ENCODE data around the gene SLC7A11.

Gene SLC7A11

DNA sequence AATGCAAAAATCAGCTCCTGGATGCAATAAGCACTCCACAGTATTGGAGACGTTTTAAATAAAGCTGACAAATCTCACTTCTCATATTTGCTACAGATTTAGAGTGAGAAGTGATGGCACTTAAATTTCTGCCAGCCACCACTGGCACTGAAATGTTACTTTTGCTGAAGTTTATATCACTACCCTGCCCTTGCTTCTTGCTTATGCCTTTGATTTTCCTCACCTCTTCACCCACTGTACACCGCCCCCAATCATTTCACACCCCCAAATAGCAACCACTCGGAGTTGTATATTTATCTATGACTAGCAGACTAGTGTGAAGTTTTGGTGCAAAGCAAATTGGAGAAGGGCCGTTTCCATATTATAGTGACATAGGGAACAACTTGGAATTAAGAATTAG lies 19.9 kb upstream of the SLC7A11 start:
- no peak overlapping the region for H3K4me2 ChIP-seq (ENCODE audit: low read depth, low read length)

DNA sequence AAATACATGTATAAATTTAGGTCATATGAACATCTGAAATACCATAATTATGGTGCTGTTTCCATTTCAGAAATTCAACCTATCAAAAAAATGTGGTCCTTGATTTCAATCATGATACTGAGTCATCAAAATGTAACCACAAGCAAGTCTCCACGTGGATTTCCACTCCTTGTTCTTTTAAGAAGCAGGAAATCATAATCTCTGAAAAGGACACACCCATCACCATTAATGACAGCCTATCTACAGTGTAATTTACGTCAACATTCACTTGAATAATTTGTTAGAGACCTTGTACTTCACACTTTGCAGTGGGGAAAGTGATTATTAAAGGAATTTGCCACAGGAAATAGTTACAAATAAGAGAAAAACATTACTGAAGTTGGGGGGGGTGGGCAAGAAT lies 17.7 kb upstream of the SLC7A11 start:
- Histone ChIP-seq H3K4me1 (ENCODE audit: low read length) (0 out of 2 replicates have a peak, but pooled peaks cover 6% of the 10 kb centered on the region), H3K9me3 (replicated peaks; ENCODE audit: insufficient read depth, low read length) (no peaks in the 10 kb centered on the region), H2AFZ (ENCODE audit: low read length) (no peak overlapping the region), H3K9ac (ENCODE audit: low read length) (no peak overlapping the region), H3K36me3 (replicated peaks; ENCODE audit: insufficient read depth, low read length) (no peaks in the 10 kb centered on the region), H4K20me1 (ENCODE audit: insufficient read depth, low read length) (no peaks in the 10 kb centered on the region), H3K4me3 (ENCODE audit: low read length) (no peak overlapping the region), H3K4me2 (ENCODE audit: low read depth, low read length) (no peak overlapping the region), H3K79me2 (ENCODE audit: low read length) (no peaks in the 10 kb centered on the region), H3K9me2 (replicated peaks; ENCODE audit: insufficient read depth, low read length) (no peaks in the 10 kb centered on the region), H3F3A (ENCODE audit: insufficient read depth, low read length) (no peaks in the 10 kb centered on the region), H3K27me3 (replicated peaks; ENCODE audit: insufficient read depth, low read length) (no peaks in the 10 kb centered on the region), H3K27ac (ENCODE audit: low read length) (no peak overlapping the region)
- no peak for DNase-seq
- TF ChIP-seq EZH2phosphoT487 (IDR thresholded peaks at IDR 0.05; ENCODE audit: low read length) = no peak
- TF ChIP-seq, protein P1, sequence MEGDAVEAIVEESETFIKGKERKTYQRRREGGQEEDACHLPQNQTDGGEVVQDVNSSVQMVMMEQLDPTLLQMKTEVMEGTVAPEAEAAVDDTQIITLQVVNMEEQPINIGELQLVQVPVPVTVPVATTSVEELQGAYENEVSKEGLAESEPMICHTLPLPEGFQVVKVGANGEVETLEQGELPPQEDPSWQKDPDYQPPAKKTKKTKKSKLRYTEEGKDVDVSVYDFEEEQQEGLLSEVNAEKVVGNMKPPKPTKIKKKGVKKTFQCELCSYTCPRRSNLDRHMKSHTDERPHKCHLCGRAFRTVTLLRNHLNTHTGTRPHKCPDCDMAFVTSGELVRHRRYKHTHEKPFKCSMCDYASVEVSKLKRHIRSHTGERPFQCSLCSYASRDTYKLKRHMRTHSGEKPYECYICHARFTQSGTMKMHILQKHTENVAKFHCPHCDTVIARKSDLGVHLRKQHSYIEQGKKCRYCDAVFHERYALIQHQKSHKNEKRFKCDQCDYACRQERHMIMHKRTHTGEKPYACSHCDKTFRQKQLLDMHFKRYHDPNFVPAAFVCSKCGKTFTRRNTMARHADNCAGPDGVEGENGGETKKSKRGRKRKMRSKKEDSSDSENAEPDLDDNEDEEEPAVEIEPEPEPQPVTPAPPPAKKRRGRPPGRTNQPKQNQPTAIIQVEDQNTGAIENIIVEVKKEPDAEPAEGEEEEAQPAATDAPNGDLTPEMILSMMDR (IDR thresholded peaks at IDR 0.05; ENCODE audit: low read length) = no peak

More for the DNA sequence above, 19.9 kb upstream of the SLC7A11 start:
- H2AFZ ChIP-seq (ENCODE audit: low read length) = no peak overlapping the region
- no peak overlapping the region for H3K9ac ChIP-seq (ENCODE audit: low read length)
- no peak overlapping the region for H3K4me3 ChIP-seq (ENCODE audit: low read length)
- no peaks in the 10 kb centered on the region for H3F3A ChIP-seq (ENCODE audit: insufficient read depth, low read length)
- H3K79me2 ChIP-seq (ENCODE audit: low read length) = no peaks in the 10 kb centered on the region
- H4K20me1 ChIP-seq (ENCODE audit: insufficient read depth, low read length) = no peaks in the 10 kb centered on the region
- no peak for DNase-seq
- H3K36me3 ChIP-seq (replicated peaks; ENCODE audit: insufficient read depth, low read length) = no peaks in the 10 kb centered on the region
- TF ChIP-seq, protein P1 (IDR thresholded peaks at IDR 0.05; ENCODE audit: low read length) = no peak
- no peak for TF ChIP-seq EZH2 (optimal IDR thresholded peaks at IDR 0.05; ENCODE audit: low read depth, low read length)
- no peaks in the 10 kb centered on the region for H3K27me3 ChIP-seq (replicated peaks; ENCODE audit: insufficient read depth, low read length)
- H3K9me2 ChIP-seq (replicated peaks; ENCODE audit: insufficient read depth, low read length) = no peaks in the 10 kb centered on the region
- H3K27ac ChIP-seq (ENCODE audit: low read length) = no peak overlapping the region
- no peaks in the 10 kb centered on the region for H3K4me1 ChIP-seq (ENCODE audit: low read length)
- H3K9me3 ChIP-seq (replicated peaks; ENCODE audit: insufficient read depth, low read length) = no peaks in the 10 kb centered on the region

DNA sequence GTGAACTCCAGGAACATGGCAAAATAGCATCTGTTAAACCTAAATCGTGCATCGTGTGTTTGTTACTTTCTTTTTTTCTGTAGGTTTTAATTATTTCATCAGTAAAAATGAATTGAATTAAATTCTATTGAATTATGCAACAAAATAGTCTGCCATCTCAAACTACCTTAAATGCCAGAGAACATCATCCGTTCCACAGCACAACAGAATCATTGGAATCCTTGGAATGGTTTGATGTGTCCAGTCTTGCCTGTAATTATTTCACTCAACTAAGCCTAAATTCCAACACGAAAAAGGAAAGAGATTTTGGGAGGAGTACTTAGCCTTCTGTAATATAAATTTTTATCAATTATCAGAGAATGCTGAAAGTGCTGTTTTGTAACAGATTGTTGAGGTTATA lies 17.1 kb upstream of the SLC7A11 start:
- H3K9me2 ChIP-seq (replicated peaks; ENCODE audit: insufficient read depth, low read length) = no peaks in the 10 kb centered on the region
- no peaks in the 10 kb centered on the region for H4K20me1 ChIP-seq (ENCODE audit: insufficient read depth, low read length)
- TF ChIP-seq, protein P1 (IDR thresholded peaks at IDR 0.05; ENCODE audit: low read length) = no peak
- TF ChIP-seq EZH2 (optimal IDR thresholded peaks at IDR 0.05; ENCODE audit: low read depth, low read length) (no peak), EZH2phosphoT487 (IDR thresholded peaks at IDR 0.05; ENCODE audit: low read length) (no peak)
- H3K4me2 ChIP-seq (ENCODE audit: low read depth, low read length) = no peak overlapping the region
- H3K36me3 ChIP-seq (replicated peaks; ENCODE audit: insufficient read depth, low read length) = no peaks in the 10 kb centered on the region
- 0 out of 2 replicates have a peak, but pooled peaks cover 6% of the 10 kb centered on the region for H3K4me1 ChIP-seq (ENCODE audit: low read length)
- no peak for DNase-seq
- H3K9me3 ChIP-seq (replicated peaks; ENCODE audit: insufficient read depth, low read length) = no peaks in the 10 kb centered on the region
- H3K27ac ChIP-seq (ENCODE audit: low read length) = no peak overlapping the region
- H3K9ac ChIP-seq (ENCODE audit: low read length) = no peak overlapping the region
- no peak overlapping the region for H2AFZ ChIP-seq (ENCODE audit: low read length)
- no peak overlapping the region for H3K4me3 ChIP-seq (ENCODE audit: low read length)
- no peaks in the 10 kb centered on the region for H3K79me2 ChIP-seq (ENCODE audit: low read length)
- no peaks in the 10 kb centered on the region for H3F3A ChIP-seq (ENCODE audit: insufficient read depth, low read length)
- no peaks in the 10 kb centered on the region for H3K27me3 ChIP-seq (replicated peaks; ENCODE audit: insufficient read depth, low read length)

Measured in MM.1S (cell line).